ENCODE results near the gene TSPO2. TPM values are rescaled to one million over a fixed set of nuclear protein-coding genes. Genes with fewer than 3 reads are reported as not detected.
A peak's percentile ranks its signal among the peaks of the same experiment; 100 is the strongest.

TSPO2 gene
- total RNA-seq, 1 experiment from 2014 or later, result not detected

DNA sequence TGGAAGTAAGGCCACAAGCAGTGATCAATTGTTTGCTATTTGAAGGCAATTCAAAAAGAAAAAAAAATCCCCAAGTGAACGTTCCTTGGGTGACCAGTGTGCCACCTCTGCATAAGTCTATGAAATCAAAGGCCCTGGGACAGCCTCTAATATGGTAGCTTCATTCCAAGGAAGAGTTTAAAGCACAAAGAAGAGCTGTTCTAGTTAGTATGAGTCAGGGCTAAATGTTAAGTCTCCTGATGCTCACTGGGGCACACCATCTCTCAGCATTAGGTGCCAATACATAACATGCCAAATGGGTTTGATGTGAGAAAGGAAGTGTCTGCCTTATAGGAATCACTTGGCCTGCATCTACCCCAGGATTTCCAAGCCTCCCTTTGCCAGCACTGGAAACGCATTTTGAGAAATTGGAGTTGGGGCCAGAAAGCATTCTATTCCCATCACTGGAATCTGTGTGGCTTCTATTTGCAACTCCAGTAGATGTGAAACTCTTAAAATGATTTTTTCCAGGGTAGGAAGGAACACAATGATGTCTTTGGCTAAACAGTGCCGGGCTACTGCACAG, 16.2 kb upstream of the TSPO2 start:
- intact Hi-C loops (cut with micrococcal nuclease), result loop anchor here (10.0 kb wide), 1 partner anchor 1651 kb away; no protein-coding TSS in a partner anchor
- no peaks in the 10 kb centered on the region for H3K36me3 Mint-ChIP-seq (ENCODE audit: insufficient read depth, unreplicated experiment)
- no TSS peak for BruUV-seq (replicated peaks)
- DNase-seq (ENCODE audit: unreplicated experiment), result no peak
- H3K4me3 Mint-ChIP-seq (ENCODE audit: unreplicated experiment), result no peak overlapping the region
- no peaks in the 10 kb centered on the region for H3K27me3 Mint-ChIP-seq (ENCODE audit: insufficient read depth, unreplicated experiment)
- no peak for TF ChIP-seq CTCF (IDR thresholded peaks at IDR 0.05; ENCODE audit: unreplicated experiment)
- H3K4me1 Mint-ChIP-seq (ENCODE audit: insufficient read depth, unreplicated experiment), result peaks cover 37% of the 10 kb centered on the region
- H3K9me3 Mint-ChIP-seq (ENCODE audit: unreplicated experiment), result no peaks in the 10 kb centered on the region
- H3K27ac Mint-ChIP-seq (ENCODE audit: low read depth, unreplicated experiment), result no peak overlapping the region
- ChIA-PET CTCF (interaction anchor here (0.5 to 5.3 kb wide), 16 partner anchors 11 to 1669 kb away, joined by 3 to 43 read pairs (median 6); partner anchors contain the start of genes TSPO2 and UNC5CL), POLR2A (no interaction called here)

DNA sequence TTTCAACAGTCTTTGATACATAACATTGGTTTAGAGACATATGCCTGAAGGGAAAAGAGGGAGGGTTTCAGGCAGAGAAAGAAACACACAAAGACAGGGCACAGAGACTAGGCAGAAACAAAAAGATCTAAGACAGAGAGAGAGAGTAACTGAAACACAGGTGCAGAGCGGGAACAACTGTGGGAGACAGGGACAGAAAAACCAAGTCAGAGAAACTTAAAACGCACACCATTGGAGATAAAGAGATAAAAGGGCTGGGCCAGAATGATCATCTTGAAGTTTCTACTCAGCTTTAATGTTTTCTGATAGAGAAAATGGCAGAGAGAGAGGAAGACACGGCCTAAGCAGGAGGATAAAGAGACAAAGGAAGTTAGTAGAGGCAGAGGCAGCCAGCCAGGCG, 15.0 kb upstream of the TSPO2 start:
- CTCF ChIA-PET, result interaction anchor here (0.6 to 5.3 kb wide), 38 partner anchors 8 to 1685 kb away, joined by 3 to 43 read pairs (median 4); partner anchors contain the start of genes TSPO2 and UNC5CL
- no TSS peak for BruUV-seq (replicated peaks)
- POLR2A ChIA-PET, result interaction anchor here (1.3 kb wide), 1 partner anchor 9 kb away, joined by 6 read pairs; no protein-coding TSS in a partner anchor
- intact Hi-C loops (cut with micrococcal nuclease), result loop anchor here (1.0 to 10.0 kb wide), 2 partner anchors 132 to 1652 kb away; no protein-coding TSS in a partner anchor
- no peak for DNase-seq (ENCODE audit: unreplicated experiment)
- Mint-ChIP-seq H3K27ac (ENCODE audit: low read depth, unreplicated experiment) (no peak overlapping the region), H3K27me3 (ENCODE audit: insufficient read depth, unreplicated experiment) (no peaks in the 10 kb centered on the region), H3K36me3 (ENCODE audit: insufficient read depth, unreplicated experiment) (no peaks in the 10 kb centered on the region), H3K4me1 (ENCODE audit: insufficient read depth, unreplicated experiment) (peaks cover 33% of the 10 kb centered on the region), H3K4me3 (ENCODE audit: unreplicated experiment) (peak overlapping the region; percentile 61), H3K9me3 (ENCODE audit: unreplicated experiment) (no peaks in the 10 kb centered on the region)
- no peak for TF ChIP-seq CTCF (IDR thresholded peaks at IDR 0.05; ENCODE audit: unreplicated experiment)

- TF ChIP-seq CTCF (IDR thresholded peaks at IDR 0.05; ENCODE audit: unreplicated experiment), result peak; percentile 98
- Mint-ChIP-seq H3K4me1 (ENCODE audit: insufficient read depth, unreplicated experiment) (peaks cover 29% of the 10 kb centered on the region), H3K36me3 (ENCODE audit: insufficient read depth, unreplicated experiment) (no peaks in the 10 kb centered on the region), H3K9me3 (ENCODE audit: unreplicated experiment) (no peaks in the 10 kb centered on the region), H3K27me3 (ENCODE audit: insufficient read depth, unreplicated experiment) (no peaks in the 10 kb centered on the region), H3K4me3 (ENCODE audit: unreplicated experiment) (peak overlapping the region; percentile 61), H3K27ac (ENCODE audit: low read depth, unreplicated experiment) (no peak overlapping the region)
- ChIA-PET POLR2A (interaction anchor here (1.3 to 2.8 kb wide), 2 partner anchors 9 to 43 kb away, joined by 6 to 9 read pairs; no protein-coding TSS in a partner anchor), CTCF (interaction anchor here (0.6 to 5.3 kb wide), 63 partner anchors 9 to 1679 kb away, joined by 3 to 43 read pairs (median 4); partner anchors contain the start of genes TSPO2 and UNC5CL)
- DNase-seq (ENCODE audit: unreplicated experiment), result peak; percentile 79
- BruUV-seq (replicated peaks), result no TSS peak
- intact Hi-C loops (cut with micrococcal nuclease), result loop anchor here (1.0 to 10.0 kb wide), 5 partner anchors 22 to 1653 kb away; no protein-coding TSS in a partner anchor
These were observed 14.3 kb upstream of the TSPO2 start for GRCh38 chr6:41027799-41028560.
